Measurements from ENCODE around the gene GALNTL6.

GALNTL6 gene

DNA sequence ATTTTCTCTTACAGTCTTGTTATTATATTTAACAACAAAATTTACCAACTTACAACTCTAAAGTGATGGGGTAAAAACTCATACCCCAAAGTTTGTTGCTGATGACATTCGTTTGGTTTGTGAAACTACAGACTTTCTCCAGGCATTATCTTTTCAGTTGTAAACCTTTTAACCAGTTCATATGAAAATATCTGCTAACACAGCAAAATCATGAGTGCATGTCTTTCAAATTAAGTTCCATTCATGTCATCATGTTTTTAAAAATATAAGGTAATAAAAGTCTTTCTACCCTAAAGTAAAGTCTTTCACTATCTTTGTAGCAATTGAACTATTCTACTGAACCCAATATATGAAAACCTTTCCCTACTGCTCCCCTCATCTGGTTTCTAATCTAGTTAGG lies 3.4 kb upstream of the GALNTL6 start:
- TF ChIP-seq, protein P1, sequence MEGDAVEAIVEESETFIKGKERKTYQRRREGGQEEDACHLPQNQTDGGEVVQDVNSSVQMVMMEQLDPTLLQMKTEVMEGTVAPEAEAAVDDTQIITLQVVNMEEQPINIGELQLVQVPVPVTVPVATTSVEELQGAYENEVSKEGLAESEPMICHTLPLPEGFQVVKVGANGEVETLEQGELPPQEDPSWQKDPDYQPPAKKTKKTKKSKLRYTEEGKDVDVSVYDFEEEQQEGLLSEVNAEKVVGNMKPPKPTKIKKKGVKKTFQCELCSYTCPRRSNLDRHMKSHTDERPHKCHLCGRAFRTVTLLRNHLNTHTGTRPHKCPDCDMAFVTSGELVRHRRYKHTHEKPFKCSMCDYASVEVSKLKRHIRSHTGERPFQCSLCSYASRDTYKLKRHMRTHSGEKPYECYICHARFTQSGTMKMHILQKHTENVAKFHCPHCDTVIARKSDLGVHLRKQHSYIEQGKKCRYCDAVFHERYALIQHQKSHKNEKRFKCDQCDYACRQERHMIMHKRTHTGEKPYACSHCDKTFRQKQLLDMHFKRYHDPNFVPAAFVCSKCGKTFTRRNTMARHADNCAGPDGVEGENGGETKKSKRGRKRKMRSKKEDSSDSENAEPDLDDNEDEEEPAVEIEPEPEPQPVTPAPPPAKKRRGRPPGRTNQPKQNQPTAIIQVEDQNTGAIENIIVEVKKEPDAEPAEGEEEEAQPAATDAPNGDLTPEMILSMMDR (IDR thresholded peaks at IDR 0.05; ENCODE audit: insufficient read depth, missing control alignments) = no peak
- DNase-seq (ENCODE audit: insufficient read length, low spot score) = no peak
- FAIRE-seq = no peak

DNA sequence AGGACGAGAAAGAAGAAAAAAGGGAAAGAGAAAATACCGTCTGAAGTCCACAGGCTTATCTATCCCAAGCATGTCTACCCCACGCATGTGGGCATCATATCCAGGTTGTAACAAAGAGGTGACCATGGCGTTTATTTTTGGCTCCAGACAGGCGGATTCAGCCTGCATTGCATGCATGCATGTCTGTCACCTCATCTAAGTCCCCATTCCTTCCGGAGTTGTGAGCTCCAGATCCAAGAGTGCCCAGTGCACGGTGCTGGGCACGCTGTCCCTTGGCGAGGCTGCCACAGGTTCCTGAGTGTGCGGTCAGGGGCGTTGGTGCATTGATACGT lies 905 bp upstream of the GALNTL6 start:
- DNase-seq (ENCODE audit: insufficient read length, low spot score) (no peak), FAIRE-seq (no peak)
- TF ChIP-seq, protein P1 (IDR thresholded peaks at IDR 0.05; ENCODE audit: insufficient read depth, missing control alignments) = no peak

DNA sequence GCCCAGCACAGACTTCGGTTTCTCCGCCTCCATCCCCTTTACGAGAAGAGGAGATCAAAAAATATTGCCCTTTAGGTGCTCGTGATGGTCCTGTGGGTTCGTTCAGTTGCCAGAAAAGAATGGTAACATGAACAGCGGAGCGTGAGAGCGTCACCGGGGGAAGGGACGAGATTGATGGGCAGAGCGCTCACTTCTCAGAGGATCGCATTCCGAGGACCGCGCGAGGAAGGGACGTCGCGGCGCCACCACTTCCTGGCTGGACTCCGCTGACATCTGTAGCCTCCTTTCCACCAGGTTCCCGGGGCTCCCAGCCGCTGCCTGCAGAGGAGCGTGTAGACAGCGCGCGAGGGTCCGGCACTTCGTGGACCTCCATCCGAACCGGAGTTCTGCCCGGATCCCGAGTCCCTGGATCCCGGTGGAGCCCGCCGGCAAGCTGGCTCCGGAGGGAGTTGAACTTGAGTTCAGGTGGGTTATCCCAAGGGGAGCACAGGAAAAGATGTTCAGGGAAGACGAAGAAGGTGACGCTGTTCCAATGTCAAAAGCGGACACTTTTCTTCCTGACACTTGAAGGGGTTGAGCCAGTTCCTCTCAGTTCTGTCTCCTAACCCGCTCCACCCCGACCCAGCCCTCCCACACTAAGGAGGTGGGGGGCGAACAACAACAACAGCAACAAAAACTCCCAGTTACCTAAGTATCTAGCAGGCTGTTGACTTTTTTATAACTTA lies 484 bp downstream of the GALNTL6 start:
- FAIRE-seq (no peak), DNase-seq (ENCODE audit: insufficient read length, low spot score) (no peak)
- TF ChIP-seq, protein P1 (IDR thresholded peaks at IDR 0.05; ENCODE audit: insufficient read depth, missing control alignments) = no peak

DNA sequence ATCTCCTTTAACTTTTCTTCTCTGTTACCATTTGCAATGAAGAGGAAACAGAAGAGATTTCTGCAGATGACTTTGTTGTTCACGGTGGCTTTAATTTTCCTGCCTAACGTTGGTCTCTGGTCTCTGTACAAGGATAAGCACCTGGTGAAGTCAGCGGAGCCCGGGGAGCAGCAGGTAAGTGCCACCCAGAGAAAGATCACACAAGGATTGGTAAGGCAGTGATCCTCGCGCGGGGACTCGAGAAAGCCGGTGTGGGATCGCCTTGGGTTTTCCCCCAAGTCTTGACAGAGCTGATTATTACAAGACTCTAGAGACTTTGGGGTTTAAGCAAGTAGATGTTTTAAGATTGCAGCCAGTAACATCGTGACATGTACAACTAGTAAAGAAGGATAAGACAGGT lies 1.3 kb downstream of the GALNTL6 start:
- no peak for DNase-seq (ENCODE audit: insufficient read length, low spot score)
- TF ChIP-seq, protein P1 (IDR thresholded peaks at IDR 0.05; ENCODE audit: insufficient read depth, missing control alignments) = no peak
- no peak for FAIRE-seq

DNA sequence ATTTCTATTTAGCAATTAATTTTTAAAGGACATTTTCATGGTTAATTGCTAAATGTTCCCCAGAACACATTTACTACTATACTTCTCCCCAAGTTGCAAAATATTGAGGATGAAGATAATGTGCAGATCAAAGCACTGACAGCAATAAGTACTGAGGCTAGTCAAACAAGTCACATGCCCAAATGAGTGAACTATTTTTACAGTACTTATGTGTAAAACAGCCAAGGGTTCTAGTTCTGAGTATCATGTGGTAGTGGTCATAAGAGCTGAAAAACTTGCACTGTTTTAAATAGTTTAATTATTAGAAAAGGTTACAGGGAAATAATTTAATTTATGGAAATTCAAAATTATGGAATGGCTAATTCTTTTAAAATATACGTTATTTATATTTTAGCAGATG lies 3.8 kb downstream of the GALNTL6 start:
- TF ChIP-seq, protein P1 (IDR thresholded peaks at IDR 0.05; ENCODE audit: insufficient read depth, missing control alignments) = no peak

DNA sequence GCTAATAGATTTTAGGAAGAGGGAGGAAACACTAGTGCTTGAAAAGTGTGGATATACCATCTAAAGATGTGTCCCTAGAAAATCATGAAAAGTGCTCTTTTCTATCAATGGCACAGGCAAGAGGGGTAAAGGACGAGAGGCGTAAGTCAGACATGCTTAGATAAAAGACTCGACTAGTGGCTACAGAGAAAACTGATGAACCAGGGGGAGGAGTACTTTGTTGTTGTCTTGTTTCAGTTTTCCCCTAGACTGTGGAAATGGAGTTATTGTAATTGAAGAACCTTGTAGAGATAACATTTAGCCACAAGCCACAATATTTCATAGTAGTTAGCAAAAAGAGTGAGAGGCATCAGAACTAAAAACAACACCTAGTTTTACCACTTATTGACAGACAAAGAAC lies 21.4 kb downstream of the GALNTL6 start:
- FAIRE-seq = no peak

More for the DNA sequence above, 3.8 kb downstream of the GALNTL6 start:
- DNase-seq (ENCODE audit: insufficient read length, low spot score) (no peak), FAIRE-seq (no peak)

DNA sequence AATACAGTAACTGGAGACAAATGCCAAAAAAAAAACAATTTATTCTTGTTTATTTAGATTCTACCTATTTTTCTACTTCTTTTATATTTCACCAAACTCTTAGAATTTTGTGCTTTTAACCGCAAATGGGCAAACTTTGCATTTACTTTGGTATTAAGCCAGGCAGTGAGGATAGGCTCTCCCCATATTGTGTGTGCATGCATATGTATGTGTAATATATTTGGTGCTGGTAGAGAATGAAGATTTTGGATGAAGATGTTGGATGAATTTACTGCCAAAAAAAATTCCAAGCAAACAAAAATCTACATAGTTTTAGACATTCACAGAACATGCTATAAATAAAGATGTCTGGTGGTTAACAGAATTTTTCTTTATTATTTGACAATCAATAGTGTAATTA lies 30.3 kb downstream of the GALNTL6 start:
- DNase-seq (ENCODE audit: insufficient read length, low spot score) = no peak
- TF ChIP-seq, protein P1 (IDR thresholded peaks at IDR 0.05; ENCODE audit: insufficient read depth, missing control alignments) = no peak
- no peak for FAIRE-seq

More for the DNA sequence above, 21.4 kb downstream of the GALNTL6 start:
- DNase-seq (ENCODE audit: insufficient read length, low spot score) = no peak
- TF ChIP-seq, protein P1 (IDR thresholded peaks at IDR 0.05; ENCODE audit: insufficient read depth, missing control alignments) = no peak

All from D721Med (cell line).